Ovary (tissue), 3 donors: ENCODE measurements around the gene ZNF500.

ENCODE experiments used
- EP300 ChIP-seq: sonication (generic); formaldehyde crosslinking; IDR thresholded peaks from one replicate; pipeline ENCODE4 v1.6.1; 2017; ENCODE audit warnings: antibody characterized with exemption
- POLR2A ChIP-seq: fragments of 450-650 bp; IDR thresholded peaks from one replicate; pipeline ENCODE4 v1.6.1; 2017; ENCODE audit warnings: antibody characterized with exemption, mild to moderate bottlenecking, moderate library complexity
- TF ChIP-seq, protein P1 (sequence below), 3 donors: fragments of 450-650 bp in 2 of 3; fragments of 200-600 bp in 1 of 3; IDR thresholded peaks; one replicate each; pipeline versions ENCODE4 v1.5.1 to v1.8.0; 2016 to 2022; ENCODE audit warnings: antibody characterized with exemption in 3 of 3, mild to moderate bottlenecking in 1 of 3
- donor health status: DM: no; HTN: no; CAD: no.

DNA sequence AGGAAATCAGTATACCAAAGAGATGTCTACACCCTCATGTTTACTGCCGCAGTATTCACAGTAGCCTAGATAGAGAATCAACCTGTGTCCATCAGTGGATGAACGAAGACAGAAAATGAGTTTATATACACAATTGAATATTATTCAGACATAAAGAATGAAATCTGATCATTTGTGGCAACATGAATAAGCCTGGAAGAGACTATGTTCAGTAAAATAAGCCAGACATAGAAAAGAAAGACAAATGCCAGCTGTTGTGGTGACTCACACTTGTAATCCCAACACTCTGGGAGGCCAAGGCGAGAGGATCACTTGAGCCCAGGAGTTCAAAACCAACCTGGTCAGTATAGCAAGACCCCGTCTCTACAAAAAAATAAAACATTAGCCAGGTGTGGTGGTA is 57.5 kb downstream of the ZNF500 start:
- TF ChIP-seq, protein P1, sequence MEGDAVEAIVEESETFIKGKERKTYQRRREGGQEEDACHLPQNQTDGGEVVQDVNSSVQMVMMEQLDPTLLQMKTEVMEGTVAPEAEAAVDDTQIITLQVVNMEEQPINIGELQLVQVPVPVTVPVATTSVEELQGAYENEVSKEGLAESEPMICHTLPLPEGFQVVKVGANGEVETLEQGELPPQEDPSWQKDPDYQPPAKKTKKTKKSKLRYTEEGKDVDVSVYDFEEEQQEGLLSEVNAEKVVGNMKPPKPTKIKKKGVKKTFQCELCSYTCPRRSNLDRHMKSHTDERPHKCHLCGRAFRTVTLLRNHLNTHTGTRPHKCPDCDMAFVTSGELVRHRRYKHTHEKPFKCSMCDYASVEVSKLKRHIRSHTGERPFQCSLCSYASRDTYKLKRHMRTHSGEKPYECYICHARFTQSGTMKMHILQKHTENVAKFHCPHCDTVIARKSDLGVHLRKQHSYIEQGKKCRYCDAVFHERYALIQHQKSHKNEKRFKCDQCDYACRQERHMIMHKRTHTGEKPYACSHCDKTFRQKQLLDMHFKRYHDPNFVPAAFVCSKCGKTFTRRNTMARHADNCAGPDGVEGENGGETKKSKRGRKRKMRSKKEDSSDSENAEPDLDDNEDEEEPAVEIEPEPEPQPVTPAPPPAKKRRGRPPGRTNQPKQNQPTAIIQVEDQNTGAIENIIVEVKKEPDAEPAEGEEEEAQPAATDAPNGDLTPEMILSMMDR (IDR thresholded peaks at IDR 0.05) = no peak
- no peak for TF ChIP-seq POLR2A
- TF ChIP-seq EP300 = no peak
